ENCODE measurements around the gene NRF1.
"Not testable (repeated sequence)": the region's sequence is repeated elsewhere in the genome, so short reads cannot be mapped to it uniquely, and the experiment has no call there.

NRF1 gene

DNA sequence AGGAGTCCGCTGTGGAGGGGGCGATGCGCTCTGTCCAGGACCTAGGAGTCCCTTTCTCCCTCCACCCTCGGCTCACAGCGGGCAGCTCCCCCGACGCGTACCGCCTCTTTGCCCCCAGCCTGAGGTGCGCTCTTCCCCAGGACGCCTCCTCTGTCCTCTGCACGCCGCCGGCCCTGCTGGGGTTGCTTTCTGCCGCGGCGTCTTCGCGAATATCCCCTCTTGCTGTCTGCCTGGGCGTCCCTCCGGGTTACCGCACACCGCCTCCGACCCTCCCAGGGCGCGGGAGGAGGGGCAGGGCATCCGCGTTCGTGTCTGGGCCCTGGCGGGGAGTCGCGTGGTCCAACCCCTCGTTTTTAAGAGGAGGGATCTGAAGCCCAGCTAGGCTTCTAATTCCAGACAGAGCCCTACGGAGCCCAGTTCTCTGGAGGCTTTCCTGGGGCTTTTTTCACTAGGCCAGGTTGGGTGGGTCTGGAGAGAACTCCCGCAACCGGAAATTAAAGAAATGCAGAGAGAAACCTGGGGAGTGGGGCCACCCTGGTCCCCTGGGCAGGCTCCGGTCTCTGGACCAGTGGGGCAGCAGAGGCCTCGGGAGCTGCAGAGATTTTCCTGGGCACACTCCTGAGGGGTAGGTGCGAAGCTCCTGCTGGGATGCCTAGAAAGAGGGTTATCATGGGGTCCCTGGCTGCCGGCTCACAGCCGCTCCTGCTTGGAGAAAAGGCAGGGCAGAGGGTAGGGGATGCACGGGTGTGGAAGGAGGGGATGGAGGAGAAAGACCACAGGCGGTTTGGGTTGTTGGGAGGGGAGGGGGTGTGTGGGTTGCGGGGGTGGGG is 174.4 kb downstream of the NRF1 start:
- DNase-seq: no peak

DNA sequence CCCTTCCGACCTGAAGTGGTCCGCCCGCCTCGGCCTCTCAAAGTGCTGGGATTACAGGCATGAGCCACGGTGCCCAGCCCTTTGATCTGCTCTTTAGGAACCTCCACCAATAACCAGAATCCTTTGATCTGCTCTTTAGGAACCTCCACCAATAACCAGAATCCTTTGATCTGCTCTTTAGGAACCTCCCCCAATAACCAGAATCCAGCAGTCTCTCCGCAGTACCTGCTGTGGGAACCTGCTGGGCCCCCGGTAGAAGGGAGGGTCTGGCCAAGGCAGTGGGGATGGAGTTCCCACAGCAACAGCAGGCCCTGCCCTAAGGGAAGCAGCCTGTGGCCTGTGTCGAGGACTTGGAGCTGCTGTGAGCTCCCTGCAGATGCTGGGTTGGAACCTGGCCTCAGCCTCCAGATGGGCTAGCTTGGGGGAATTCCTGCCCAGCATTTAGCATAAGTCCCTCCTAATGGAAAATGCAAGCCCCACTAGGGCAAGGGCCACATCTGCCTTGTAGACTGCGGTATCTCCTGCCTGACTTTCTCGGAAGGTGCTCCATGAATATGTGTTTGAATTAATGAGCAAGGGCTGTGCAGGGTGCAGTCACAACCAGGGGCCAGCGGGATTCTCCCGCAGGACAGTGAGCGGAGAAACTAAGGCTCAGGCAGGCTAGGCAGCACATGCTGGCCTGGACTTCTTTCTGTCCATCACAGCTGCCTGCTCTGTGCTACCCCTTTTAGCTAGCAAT is 175.5 kb downstream of the NRF1 start:
- DNase-seq: no peak

GRCh38 chr7:129789000-129789399 is 177.5 kb downstream of the NRF1 start:
- no peak for DNase-seq

- DNase-seq: no peak
Measured at GRCh38 chr7:129789652-129790051, 178.1 kb downstream of the NRF1 start.

GRCh38 chr7:129790136-129790535 is 178.6 kb downstream of the NRF1 start:
- no peak for DNase-seq

DNA sequence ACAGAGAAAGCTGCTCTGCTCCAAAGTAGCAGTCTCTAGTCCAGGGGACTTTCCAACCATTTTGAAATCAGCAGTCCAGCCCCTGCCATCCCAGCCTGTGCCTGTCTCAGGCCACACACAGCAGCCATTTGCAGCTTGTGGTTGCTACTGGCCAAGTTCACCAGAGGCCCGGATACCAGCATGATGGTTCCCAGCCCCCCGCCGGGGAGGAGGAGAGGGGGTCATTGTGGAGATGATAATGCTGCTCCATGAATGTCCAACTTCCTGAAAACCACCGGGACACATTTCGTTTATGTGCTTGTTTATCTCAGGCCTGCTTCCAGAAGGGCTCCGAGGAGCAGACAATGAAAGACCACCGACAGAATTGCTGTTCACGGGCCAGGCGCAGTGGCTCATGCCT is 181.2 kb downstream of the NRF1 start:
- no peak for DNase-seq

DNA sequence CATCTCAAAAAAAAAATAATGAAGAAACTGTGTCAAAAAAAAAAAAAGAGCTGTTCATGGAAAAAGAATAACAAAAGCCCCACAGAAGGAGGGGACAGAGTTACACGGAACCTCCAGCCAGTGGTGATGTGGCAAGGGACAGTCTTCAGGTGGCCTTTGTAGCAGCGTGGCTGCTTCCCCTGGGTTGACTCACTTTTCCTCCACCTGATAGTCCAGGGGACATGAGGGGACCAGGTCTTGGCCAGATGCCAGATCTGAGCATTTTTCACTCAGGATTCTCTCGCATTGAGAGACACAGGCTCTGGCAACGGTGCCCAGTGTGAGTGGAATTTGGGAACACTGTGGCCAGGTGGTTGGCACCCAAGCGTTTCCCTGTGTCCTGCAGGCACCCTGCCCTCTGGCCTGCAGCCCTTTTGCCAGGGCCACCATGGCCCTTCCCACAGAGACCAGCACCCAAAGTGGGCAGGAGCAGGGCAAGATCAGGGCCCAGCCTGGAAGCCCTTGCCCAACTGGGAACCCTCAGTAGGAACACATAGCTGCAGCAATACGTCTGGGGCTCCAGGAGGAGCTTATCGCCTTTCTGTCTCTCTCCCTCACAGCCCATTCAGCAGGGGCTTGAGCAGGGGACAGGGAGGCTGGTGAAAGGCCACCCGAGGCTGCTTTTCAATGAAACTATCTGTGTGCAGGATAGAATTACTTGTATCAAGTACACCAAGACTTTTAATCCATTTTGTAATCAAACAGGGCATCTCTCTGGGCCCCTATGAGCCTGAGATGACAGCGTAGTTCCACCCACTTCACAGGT is 182.2 kb downstream of the NRF1 start:
- no peak for DNase-seq

GRCh38 chr7:129794461-129794860 is 182.9 kb downstream of the NRF1 start:
- DNase-seq: not testable (repeated sequence)

GRCh38 chr7:129796186-129796775 is 184.8 kb downstream of the NRF1 start:
- DNase-seq: no peak

DNA sequence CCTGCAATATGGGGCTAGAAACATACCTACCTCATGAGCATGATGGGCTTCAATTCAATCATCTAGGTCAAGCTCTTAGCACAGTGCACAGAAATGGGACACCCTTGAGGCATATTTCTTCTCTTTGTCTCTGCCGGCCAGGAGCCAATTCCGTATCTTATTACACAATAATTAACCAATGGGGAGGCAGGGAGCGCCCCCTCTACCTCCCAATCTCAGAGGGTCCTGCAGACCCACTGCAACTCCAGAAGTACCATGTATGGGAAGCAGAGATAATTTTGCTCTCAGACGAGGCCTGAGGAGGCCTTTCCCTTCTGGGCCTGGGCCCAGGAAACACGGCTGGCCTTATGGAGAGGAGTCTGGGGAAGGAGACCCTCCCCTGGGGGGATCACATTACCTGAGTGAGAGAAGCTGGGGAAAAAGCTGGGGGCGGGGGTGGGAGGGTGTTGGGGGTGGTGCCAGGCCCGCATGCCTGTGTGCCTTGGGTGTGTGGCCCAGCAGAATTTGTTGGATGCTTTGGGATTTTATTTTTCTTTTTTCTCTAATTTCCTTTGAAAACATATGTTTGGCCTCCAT is 185.8 kb downstream of the NRF1 start:
- DNase-seq: no peak

- DNase-seq: no peak
Measured at GRCh38 chr7:129798616-129799349, 187.3 kb downstream of the NRF1 start.

DNA sequence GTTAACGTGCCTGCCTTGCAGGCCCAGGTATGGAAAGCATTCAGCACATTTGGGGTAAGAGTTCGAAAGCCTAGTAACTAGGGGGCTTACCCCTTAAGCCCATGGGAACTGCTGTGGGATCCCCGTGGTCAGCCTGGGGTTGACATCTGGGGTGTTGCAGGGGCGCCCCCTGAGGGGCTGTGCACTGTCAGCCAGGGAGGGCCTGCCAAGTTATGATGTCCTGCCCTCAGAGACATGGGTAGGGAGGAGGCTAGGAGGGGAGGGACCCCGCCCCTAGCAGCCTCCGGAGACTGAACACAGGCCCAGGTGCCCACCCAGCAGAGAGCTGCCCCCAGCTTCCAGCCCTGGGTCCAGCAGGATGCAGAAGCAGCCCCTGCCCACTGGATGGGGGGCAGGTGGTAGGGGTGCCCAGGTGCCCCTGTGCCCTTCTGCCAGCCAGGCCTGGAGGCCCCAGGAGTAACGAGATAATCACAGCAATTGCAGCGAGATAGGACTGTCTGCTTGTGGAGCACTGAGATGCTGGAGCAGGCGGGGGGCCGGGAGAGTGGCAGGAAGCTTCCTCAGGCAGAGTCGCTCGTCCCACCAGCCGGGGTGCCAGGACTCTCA is 187.9 kb downstream of the NRF1 start:
- DNase-seq: no peak

DNA sequence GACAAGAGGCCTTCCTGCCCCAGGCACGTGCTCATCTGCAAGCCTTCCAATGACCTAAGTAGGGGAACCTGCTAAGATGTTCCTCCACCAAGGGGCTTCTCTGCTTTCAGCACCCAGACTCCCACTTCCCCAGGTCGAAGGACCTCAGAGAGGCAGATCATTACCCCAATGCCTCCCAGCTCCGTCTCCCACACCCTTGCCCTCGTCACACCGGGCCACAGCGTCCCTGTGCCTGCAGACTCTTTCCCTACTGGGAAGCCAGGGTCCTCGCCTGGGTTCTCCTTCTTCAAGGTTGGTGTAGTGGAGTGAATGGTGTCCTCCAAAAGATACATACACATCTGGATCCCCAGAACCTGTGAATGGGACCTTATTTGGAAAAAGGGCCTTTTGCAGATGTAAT is 189.4 kb downstream of the NRF1 start:
- no peak for DNase-seq

GRCh38 chr7:129801882-129802281 is 190.4 kb downstream of the NRF1 start:
- no peak for DNase-seq

DNA sequence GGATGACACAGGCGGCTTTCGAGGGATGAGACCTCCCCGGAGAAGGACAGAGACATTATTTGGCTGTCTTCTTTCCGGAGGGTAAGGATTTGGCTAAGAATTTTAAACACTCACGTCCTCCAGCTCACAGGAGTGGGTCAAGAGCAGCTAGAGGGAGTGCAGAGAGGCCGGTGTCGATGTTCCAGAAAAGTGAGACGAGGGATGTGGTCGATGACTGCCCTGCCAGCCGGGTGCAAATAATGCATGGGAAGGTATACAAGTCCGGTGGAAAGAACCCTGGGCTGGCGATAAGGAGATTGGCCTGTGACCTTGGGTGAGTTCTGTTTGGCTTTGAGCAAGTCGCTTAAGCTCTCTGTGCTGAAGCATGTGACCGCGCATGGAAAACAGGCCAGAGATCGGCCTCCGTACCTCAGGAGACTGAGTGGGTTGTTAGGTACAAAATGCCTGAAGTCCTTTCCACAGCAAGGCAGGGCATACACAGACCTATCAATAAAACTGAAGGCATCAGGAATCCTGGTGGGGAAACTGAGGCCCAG is 192.1 kb downstream of the NRF1 start:
- no peak for DNase-seq

GRCh38 chr7:129804111-129804889 is 192.8 kb downstream of the NRF1 start:
- DNase-seq: no peak

DNA sequence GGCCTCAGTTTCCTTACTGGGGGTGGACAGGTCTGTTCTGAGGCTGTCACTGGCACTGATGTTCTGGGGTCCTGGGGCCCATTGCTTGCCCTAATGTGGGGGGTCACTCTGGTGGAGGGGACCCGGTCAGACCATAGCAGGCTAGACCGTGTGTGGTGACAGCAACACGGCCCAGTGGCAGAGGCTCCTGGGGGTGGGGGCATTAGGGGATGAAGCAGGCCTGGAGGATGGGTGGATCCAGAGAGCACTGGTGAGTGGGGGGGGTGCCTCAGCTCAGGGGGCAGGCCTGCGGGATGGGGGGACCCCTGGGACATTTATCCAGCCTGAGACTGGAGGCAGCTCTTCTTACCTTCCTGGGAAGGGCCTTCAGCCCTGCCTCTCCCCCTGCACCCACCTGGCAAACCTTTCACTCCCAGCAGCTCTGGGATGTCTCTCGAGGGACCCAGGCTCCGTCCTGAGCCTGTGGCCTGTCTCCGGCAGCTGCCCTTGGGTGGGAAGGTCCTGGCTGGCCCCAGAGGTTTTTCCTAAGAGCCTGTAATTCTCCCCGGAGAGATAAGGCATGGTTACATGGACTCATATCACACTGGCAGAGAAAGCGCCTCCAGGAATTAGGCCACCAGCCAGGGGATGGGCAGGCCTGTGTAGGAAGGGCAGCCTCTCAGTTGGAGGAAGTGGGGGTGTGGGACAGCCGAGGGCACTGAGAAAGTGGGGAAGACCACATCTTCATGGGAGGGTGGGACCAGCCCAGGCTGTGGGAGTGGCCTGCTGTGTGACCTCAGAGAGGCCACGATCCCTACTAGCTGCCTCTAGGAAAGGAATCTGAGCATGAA is 193.6 kb downstream of the NRF1 start:
- no peak for DNase-seq
